ENCODE measurements around the gene GALNT12. TPM values are rescaled to one million over a fixed set of nuclear protein-coding genes. Genes with fewer than 3 reads are reported as not detected.

Gene GALNT12
- total RNA-seq, 1 donor from 2014 or later: 1.7 TPM

DNA sequence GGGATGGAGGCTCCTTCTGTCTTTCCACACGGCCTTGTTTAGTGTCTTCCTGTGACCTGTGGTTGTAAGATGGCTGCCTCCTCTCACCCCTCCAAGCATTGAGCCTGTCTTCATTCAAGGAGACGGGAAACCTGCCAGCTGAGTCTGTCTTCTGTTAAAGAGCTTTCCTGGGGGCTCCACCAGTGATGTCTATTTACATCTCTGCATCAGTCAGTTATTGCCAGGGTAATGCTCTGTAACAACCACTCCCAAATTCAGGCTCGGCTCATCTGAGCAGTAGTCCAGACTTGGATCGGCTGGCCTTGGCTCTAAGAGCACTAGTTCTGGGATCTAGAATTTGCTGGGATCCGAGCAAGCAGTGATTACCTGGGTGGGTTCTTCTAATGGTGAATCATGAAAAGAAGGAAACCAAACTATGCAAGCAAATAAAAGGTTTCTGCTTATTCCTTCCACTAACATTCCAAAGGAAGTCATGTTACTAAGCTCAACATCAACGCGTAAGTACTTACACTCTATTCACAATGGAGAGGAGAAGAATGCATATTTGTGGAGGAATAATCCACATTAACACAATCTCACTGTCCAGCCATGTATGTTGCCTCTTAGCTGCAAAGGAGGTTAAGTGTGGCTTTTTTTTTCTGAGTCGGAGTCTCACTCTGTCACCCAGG lies 61.7 kb downstream of the GALNT12 start:
- no peak overlapping the region for H3K4me2 ChIP-seq (ENCODE audit: low read length)
- H2AFZ ChIP-seq (ENCODE audit: low read depth, low read length): no peak overlapping the region
- Mint-ChIP-seq H3K9me3 (ENCODE audit: unreplicated experiment) (peaks cover 30% of the 10 kb centered on the region), H3K27ac (ENCODE audit: unreplicated experiment) (no peak overlapping the region), H3K36me3 (ENCODE audit: low read depth, unreplicated experiment) (peaks cover 5% of the 10 kb centered on the region), H3K27me3 (ENCODE audit: low read depth, unreplicated experiment) (peaks cover 27% of the 10 kb centered on the region), H3K4me1 (ENCODE audit: low read depth, unreplicated experiment) (peaks cover 4% of the 10 kb centered on the region), H3K4me3 (ENCODE audit: unreplicated experiment) (no peak overlapping the region)
- H3K4me3 ChIP-seq (ENCODE audit: insufficient read depth, low read depth, low read length): no peak overlapping the region
- H3K36me3 ChIP-seq (ENCODE audit: insufficient read depth, low read length): no peaks in the 10 kb centered on the region
- peak; percentile 40 for DNase-seq (ENCODE audit: low read depth)
- peaks cover 10% of the 10 kb centered on the region for H3K4me1 ChIP-seq (ENCODE audit: insufficient read depth, low read length)
- H3K9me3 ChIP-seq (ENCODE audit: insufficient read depth, low read depth, low read length): no peaks in the 10 kb centered on the region
- TF ChIP-seq EZH2 (IDR thresholded peaks at IDR 0.05; ENCODE audit: insufficient read depth, low read length): no peak
- TF ChIP-seq CTCF (IDR thresholded peaks at IDR 0.05; ENCODE audit: insufficient read depth, low read depth, low read length): no peak
- H3K27ac ChIP-seq (ENCODE audit: low read depth, low read length): no peak overlapping the region
- H4K20me1 ChIP-seq (ENCODE audit: insufficient read depth, low read length): no peaks in the 10 kb centered on the region
- peaks cover 7% of the 10 kb centered on the region for H3K27me3 ChIP-seq (ENCODE audit: insufficient read depth, low read length)
- H3K9ac ChIP-seq (ENCODE audit: low read length): no peak overlapping the region
- no peak for FAIRE-seq
- no peaks in the 10 kb centered on the region for H3K79me2 ChIP-seq (ENCODE audit: insufficient read depth, low read length)

DNA sequence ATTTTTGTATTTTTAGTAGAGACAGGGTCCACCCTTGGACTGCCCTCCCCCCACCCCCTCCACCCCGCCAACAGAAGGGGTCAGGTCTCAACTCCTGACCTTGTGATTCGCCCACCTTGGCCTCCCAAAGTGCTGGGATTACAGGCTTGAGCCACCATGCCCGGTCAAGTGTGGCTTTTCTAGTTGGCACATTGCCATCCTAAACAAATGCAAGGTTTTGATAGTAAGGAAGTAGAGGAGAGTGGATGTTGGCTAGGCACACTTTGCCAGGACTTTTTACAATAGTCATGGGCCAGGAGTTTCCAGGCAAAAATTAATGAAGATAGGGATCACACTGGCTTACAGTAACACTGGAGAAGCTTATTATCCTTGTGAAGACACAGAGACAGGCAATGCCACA lies 62.4 kb downstream of the GALNT12 start:
- H3K27me3 ChIP-seq (ENCODE audit: insufficient read depth, low read length): peaks cover under 1% of the 10 kb centered on the region
- H3K36me3 Mint-ChIP-seq (ENCODE audit: low read depth, unreplicated experiment): peaks cover under 1% of the 10 kb centered on the region
- no peak overlapping the region for H3K4me3 ChIP-seq (ENCODE audit: insufficient read depth, low read depth, low read length)
- no peak overlapping the region for H2AFZ ChIP-seq (ENCODE audit: low read depth, low read length)
- DNase-seq (ENCODE audit: low read depth): no peak
- no peak for TF ChIP-seq EZH2 (IDR thresholded peaks at IDR 0.05; ENCODE audit: insufficient read depth, low read length)
- TF ChIP-seq CTCF (IDR thresholded peaks at IDR 0.05; ENCODE audit: insufficient read depth, low read depth, low read length): no peak
- H3K27ac Mint-ChIP-seq (ENCODE audit: unreplicated experiment): no peak overlapping the region
- H3K79me2 ChIP-seq (ENCODE audit: insufficient read depth, low read length): no peaks in the 10 kb centered on the region
- H3K9ac ChIP-seq (ENCODE audit: low read length): no peak overlapping the region
- no peak overlapping the region for H3K4me2 ChIP-seq (ENCODE audit: low read length)
- peaks cover 10% of the 10 kb centered on the region for H3K4me1 ChIP-seq (ENCODE audit: insufficient read depth, low read length)
- H3K27me3 Mint-ChIP-seq (ENCODE audit: low read depth, unreplicated experiment): peaks cover 21% of the 10 kb centered on the region
- no peaks in the 10 kb centered on the region for H3K9me3 ChIP-seq (ENCODE audit: insufficient read depth, low read depth, low read length)
- no peaks in the 10 kb centered on the region for H4K20me1 ChIP-seq (ENCODE audit: insufficient read depth, low read length)
- no peak overlapping the region for H3K4me3 Mint-ChIP-seq (ENCODE audit: unreplicated experiment)
- peaks cover 25% of the 10 kb centered on the region for H3K9me3 Mint-ChIP-seq (ENCODE audit: unreplicated experiment)
- no peak for FAIRE-seq
- H3K4me1 Mint-ChIP-seq (ENCODE audit: low read depth, unreplicated experiment): peaks cover 4% of the 10 kb centered on the region
- H3K36me3 ChIP-seq (ENCODE audit: insufficient read depth, low read length): no peaks in the 10 kb centered on the region
- H3K27ac ChIP-seq (ENCODE audit: low read depth, low read length): no peak overlapping the region
